Liver (tissue), 3 donors: ENCODE measurements around the gene OST4.

ENCODE experiments used
- ATF3 ChIP-seq: IDR thresholded peaks from 2 replicates; pipeline ENCODE4 v1.6.1; 2016; ENCODE audit warnings: antibody characterized with exemption
- CTCF ChIP-seq: fragments of 150-350 bp; IDR thresholded peaks from 2 replicates; pipeline ENCODE4 v1.5.1; 2017; ENCODE audit warnings: improper control_type of control experiment, low read depth, low read length; ENCODE audit not compliant: missing input control
- FOXA1 ChIP-seq: IDR thresholded peaks from 2 replicates; pipeline ENCODE4 v1.6.1; 2016; ENCODE audit warnings: antibody characterized with exemption
- GABPA ChIP-seq, 2 donors: IDR thresholded peaks in 1 of 2; conservative IDR thresholded peaks in 1 of 2; 2 replicates each; pipeline ENCODE4 v1.6.1; 2016; ENCODE audit warnings: antibody characterized with exemption in 2 of 2, mild to moderate bottlenecking in 1 of 2, moderate library complexity in 1 of 2
- JUND ChIP-seq, 2 donors: IDR thresholded peaks; 2 replicates each; pipeline ENCODE4 v1.6.1; 2016; ENCODE audit warnings: antibody characterized with exemption in 2 of 2
- RAD21 ChIP-seq, 2 donors: IDR thresholded peaks; 2 replicates each; pipeline ENCODE4 v1.6.1; 2016; ENCODE audit warnings: antibody characterized with exemption in 2 of 2, mild to moderate bottlenecking in 2 of 2
- TAF1 ChIP-seq: conservative IDR thresholded peaks from 2 replicates; pipeline ENCODE4 v1.6.1; 2016; ENCODE audit warnings: antibody characterized with exemption, mild to moderate bottlenecking
- donor health status: healthy.
- donor health status: healthy.

- TF ChIP-seq CTCF: no peak
- TF ChIP-seq GABPA (IDR thresholded peaks at IDR 0.05 in 1 of 2, conservative IDR thresholded peaks at IDR 0.05 in 1 of 2): no peak
- TF ChIP-seq FOXA1: peak; percentile 37
- peak; percentile 41 for TF ChIP-seq ATF3
- no peak for TF ChIP-seq TAF1
- TF ChIP-seq RAD21 (IDR thresholded peaks at IDR 0.05): peak in 1 of 2 donors; percentile 56
- TF ChIP-seq JUND (IDR thresholded peaks at IDR 0.05): peak; percentile 63 to 71
Observed at GRCh38 chr2:27092696-27093429, 21.4 kb upstream of the OST4 start.
